Measurements from ENCODE around the gene DACT3.

DACT3 gene

DNA sequence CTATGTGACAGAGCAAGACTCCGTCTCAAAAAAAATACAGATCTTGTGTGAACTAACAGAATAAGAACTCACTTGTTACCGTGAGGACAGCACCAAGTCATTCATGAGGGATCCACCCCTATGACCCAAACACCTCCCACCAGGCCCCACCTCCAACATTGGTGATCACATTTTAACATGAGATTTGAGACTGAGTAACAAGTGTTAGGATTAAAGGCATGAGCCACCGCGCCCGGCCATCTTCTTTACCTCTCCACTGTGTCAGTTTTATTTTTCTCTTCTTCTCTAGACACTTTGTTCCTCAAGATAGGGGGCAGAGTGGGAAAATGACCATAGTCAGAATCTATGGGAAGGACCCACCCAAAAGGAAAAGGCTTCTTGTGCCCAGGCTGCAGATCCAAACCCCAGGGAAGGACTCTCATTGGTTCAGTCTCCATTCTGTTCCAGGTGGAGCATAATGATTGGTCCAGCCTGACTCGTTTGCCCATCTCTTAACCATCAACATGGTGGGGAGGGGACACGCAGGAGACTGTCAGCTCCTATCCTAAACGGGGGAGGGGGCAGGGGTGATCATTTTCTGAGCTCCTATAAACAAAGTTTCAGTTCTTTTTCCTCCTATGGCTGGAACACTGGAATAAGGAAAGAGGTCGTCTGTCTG lies 61.1 kb downstream of the DACT3 start:
- CTCF ChIA-PET = interaction anchor here (0.6 to 9.1 kb wide), 7 partner anchors 9 to 204 kb away, joined by 3 to 117 read pairs (median 9); partner anchors contain the start of gene DACT3
- TF ChIP-seq, protein P1, sequence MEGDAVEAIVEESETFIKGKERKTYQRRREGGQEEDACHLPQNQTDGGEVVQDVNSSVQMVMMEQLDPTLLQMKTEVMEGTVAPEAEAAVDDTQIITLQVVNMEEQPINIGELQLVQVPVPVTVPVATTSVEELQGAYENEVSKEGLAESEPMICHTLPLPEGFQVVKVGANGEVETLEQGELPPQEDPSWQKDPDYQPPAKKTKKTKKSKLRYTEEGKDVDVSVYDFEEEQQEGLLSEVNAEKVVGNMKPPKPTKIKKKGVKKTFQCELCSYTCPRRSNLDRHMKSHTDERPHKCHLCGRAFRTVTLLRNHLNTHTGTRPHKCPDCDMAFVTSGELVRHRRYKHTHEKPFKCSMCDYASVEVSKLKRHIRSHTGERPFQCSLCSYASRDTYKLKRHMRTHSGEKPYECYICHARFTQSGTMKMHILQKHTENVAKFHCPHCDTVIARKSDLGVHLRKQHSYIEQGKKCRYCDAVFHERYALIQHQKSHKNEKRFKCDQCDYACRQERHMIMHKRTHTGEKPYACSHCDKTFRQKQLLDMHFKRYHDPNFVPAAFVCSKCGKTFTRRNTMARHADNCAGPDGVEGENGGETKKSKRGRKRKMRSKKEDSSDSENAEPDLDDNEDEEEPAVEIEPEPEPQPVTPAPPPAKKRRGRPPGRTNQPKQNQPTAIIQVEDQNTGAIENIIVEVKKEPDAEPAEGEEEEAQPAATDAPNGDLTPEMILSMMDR (IDR thresholded peaks at IDR 0.05; ENCODE audit: insufficient read depth, low read length, missing control alignments) = no peak
- peak overlapping the region; percentile 75 for H3K4me3 ChIP-seq (ENCODE audit: low read depth, low read length)
- no peak for DNase-seq (ENCODE audit: low read depth, low spot score)
- POLR2A ChIA-PET = interaction anchor here (0.6 to 2.5 kb wide), 7 partner anchors 12 to 583 kb away, joined by 3 to 15 read pairs (median 3); partner anchors contain the start of genes DACT3 and PTGIR

DNA sequence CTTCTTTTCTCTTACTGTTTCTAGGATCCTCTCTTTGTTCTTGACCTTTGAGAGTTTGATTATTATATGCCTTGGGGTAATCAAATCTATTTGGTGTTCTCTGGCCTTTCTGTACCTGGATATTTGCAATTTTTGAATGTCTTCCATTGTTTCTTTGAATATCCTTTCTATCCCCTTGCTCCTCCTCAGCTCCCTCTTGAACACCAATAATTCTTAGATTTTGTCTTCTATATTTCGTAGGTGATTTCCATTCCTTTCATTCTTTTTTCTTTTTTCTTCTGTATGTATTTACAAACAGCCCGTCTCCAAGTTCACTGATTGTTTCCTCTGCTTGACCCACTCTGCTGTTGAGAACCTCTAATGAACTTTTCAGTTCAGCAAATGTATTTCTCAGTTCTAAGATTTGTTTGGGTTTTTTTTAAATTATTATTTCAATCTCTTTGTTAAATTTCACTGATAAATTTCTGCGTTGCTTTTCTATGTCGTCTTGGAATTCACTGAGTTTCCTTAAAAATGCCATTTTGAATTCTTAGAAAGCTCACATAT lies 62.5 kb downstream of the DACT3 start:
- no peak overlapping the region for H3K4me3 ChIP-seq (ENCODE audit: low read depth, low read length)
- ChIA-PET CTCF (interaction anchor here (1.9 to 9.1 kb wide), 5 partner anchors 15 to 69 kb away, joined by 5 to 117 read pairs (median 9); no protein-coding TSS in a partner anchor), POLR2A (no interaction called here)
- TF ChIP-seq, protein P1 (IDR thresholded peaks at IDR 0.05; ENCODE audit: insufficient read depth, low read length, missing control alignments) = no peak
- DNase-seq (ENCODE audit: low read depth, low spot score) = no peak
